Measurements from ENCODE around the gene TTLL1.

Gene TTLL1

DNA sequence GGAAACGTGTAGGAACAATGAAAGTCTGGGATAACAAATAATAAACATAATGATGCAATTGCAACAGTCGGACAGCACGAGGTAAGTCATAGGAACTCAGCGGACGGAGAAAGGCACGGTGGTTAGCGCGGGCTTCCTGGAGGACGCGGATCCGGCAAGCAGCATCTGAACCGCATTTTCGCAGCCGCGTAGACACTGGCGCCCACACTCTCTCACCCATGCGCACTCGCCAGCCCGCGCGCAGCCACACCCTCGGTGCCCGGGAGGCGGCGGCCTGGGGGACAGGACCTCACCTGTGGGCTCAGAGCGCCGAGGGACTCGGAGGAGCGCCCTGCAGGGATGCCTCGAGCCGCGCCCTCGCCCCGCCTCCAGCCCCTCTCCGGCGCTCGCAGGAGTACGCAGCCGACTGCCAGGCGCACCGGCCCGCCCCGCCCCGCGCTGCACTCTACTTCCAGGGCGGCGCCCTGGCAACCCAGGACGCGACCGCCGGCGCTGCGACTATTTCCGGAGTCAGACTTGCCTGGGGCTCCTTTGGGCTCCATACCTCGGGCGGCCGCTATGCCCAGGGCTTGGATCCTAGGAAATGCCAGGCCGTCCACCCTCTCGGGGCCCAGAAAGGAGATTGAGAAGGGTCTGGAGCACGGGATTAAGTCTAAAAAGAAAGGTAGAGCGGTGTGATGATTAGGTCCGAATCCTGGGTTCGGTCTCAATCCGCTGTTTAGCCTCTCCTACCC is at the start of gene TTLL1:
Gene TTLL1, minus strand, starts transcription at position 408 of the 734 bp plus-strand sequence. CDS start 13,805 bp downstream, outside the sequence.
- peak; percentile 84 for DNase-seq

GRCh38 chr22:43136801-43137200 is 47.6 kb upstream of the TTLL1 start:
- DNase-seq, result no peak

GRCh38 chr22:43136255-43136654 is 47.1 kb upstream of the TTLL1 start:
- peak; percentile 28 for DNase-seq

- DNase-seq, result no peak
These were observed 46.4 kb upstream of the TTLL1 start for GRCh38 chr22:43135565-43135964.

GRCh38 chr22:43134553-43134952 is 45.4 kb upstream of the TTLL1 start:
- DNase-seq, result no peak

GRCh38 chr22:43133401-43133800 is 44.2 kb upstream of the TTLL1 start:
- DNase-seq, result no peak

DNA sequence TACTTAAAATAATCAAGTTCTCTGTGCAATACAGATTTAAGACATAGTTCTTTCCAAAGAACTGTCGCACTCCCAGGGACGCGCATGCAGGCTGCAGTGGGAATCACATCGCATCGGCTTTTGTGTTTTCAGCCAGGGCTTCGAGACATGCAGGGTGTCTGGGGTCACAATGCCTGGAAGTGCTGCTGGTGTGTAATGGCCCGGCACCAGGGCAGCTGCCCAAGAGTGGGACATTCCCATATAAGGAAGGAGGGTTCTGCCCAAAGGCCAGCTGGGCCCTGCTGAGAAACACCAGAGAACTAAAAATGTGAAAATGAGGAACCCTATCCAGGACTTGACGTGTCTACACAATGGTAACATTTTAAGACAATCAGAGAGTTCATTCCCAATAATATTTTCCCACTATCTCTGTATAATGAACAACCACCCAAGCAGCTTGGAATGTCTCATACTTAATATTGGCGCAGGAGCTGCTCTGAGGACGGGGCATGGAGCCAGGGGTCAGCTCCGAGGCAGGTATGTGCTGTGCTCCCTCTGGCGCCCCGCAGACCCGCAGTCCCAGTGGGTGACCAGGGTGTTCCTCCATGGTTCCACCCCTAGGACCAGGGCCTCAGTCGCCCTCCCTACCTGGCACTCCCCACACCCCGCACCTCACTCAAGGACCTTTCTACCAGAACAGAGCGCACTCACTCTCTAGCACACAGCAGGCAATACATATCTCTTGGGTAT is 42.7 kb upstream of the TTLL1 start:
- DNase-seq, result no peak

DNA sequence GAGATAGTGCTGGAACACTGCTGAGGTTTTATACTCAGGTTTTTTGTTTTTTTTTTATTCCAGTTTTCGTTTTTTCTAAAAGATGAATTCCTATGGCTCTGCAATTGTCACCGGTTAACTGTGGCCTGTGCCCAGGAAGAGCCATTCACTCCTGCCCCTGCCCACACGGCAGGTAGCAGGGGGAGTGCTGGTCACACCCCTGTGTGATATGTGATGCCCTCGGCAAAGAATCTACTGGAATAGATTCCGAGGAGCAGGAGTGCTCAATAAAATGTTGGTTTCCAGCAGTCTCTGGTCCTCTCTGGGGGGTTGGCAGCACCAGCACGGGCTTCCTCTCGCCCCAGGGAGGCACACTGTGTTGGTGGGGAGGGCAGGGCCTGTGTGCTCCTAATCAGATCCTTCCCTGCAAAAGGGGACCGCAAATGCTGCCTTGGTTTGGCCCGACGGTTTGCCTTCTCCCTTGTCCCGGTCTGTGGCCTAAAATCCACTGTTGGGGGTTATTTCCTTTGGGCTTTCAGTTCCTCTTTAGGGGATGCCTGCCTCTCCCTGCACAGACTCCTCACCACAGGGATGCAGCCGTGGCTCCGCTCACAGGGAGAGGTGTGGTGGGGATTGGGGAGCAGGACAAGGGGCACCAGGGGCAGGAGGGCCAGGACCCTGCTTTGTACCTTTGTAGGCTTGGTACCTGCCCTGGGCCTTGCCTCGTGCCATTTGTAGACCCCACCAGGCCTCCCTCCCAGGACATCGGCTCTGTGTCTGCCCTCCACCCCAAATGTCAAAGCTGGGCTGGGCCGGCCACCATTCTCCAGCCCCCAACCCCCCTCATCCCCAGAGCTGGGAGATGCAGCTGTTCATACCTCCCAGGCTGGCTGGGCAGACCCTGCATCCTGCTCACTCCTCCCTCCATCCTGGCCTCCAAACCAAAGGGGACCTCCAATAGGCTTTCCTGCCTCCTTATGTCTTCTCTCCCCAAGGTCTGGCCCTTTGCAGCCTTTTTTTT is 40.5 kb upstream of the TTLL1 start:
- no peak for DNase-seq

GRCh38 chr22:43128928-43129424 is 39.8 kb upstream of the TTLL1 start:
- DNase-seq, result no peak

DNA sequence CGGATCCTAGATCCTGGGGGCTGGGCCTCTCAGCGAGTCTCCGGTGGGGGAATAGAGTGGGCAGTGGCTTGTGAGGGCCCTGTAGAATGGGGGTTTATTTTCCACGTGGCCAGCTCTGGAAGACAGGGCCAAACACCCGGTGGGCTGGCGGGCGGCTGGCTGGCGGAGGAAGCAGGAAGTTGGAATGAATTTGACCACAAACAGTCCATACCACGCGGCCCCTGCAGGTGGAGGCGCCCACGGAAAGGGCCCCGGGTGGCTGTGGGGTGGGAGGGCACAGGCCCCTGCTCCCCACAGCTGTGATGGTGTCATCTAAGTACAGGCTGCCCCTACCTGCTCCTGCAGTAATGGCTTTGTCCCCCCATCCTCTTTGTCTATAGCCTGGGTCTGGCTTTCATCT is 38.9 kb upstream of the TTLL1 start:
- DNase-seq, result no peak

DNA sequence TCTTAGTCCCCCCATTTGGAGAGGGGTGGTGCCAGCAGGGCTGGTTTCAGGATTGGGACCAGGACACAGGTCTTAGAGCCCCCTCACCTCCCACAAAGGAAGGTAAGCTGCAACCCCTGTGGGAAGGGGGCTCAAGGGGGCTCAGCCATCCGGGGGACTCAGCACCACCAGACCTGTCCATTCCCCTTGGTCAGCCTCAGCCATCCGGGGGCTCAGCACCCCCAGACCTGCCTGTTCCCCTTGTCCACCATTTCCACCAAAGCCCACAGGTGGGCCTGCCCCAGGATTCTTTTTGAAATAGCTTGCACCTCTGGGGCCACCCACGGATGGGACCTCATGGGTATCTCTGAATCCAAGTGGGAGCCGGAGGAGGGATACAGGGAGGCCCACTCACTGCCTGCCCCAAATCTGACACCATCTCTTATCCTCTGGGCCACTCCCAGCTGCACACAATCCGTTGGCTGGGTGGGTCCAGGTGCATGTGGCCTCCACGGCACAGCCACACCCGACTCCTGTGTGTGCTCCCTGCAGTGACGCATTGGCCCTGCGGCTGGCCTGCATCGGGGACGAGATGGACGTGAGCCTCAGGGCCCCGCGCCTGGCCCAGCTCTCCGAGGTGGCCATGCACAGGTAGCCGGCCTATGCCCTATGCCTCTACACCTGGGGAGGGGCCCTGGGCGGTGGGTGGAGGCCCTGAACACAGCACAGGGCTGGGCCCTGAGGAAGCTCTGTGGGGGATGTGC is 38.1 kb upstream of the TTLL1 start:
- no peak for DNase-seq

DNA sequence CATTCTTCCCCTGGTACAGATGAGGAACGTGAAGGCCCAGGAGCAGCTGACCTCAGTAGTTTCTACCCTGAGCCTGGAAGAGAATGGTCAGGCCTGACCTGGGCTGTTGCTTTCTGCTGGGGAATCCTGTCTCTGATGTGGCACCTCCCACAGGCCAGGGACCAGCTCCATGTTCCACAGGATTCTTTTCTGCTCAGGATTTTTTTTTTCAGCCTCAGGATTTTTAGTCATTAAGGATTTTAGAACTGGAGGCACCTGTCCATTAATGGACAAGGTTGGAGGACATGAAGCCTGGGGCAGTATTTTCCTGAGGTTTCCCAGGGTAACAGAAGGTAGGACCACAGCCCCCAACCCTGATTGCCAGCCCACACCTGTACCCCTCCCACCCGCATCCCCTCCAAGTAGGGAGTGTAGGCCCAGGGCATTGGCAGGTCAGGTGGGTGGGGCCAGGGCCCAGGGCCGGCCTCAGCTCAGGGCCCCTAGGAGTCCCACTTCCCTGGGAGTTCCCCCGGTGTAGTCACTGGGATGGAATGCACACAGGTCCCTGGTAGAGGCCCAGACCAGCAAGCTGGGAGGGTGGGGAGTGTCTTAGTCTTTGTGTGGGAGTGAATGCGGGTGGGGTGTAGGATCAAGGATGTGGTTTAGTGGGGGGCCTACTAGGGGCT is 37.4 kb upstream of the TTLL1 start:
- no peak for DNase-seq

GRCh38 chr22:43118953-43119458 is 29.8 kb upstream of the TTLL1 start:
- DNase-seq, result no peak

DNA sequence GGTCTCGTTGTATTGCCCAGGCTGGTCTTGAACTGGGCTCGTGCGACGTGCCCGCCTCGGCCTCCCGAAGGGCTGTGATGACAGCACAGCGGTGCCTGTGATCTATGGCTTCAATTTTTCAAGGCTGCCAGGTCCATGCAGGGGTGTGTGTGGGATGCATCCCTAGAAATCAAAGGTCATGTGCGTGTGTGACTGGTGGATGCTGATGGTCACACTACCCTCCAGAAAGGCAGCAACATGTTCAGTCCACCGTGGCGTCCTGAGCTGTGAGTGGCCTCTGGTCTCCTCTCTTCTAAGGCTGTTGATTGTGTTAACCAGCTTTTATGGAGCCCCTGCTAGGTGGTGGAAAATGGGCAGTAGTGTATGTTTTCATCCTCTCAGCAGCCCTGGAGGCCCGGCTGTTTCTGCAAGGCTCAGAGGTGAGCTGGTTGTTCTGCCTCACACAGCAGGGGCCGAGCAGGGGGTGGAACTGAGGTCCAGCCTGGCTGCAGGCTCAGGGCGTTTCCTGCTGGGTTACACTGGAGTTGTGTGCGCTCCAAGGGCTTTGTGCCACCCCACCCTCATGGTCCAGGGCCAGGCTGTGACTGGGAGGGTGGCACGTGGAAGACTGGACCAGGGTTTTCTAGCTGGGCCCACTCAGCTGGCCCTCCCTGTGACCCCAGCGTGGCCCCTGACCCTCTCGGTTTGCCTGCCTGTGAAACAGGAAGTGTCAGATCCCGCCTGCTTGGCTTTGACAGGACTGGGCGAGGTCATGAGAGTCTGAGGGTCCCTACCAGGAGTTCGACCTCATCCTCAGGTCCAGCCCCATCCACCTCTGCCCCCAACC is 29.0 kb upstream of the TTLL1 start:
- no peak for DNase-seq

DNA sequence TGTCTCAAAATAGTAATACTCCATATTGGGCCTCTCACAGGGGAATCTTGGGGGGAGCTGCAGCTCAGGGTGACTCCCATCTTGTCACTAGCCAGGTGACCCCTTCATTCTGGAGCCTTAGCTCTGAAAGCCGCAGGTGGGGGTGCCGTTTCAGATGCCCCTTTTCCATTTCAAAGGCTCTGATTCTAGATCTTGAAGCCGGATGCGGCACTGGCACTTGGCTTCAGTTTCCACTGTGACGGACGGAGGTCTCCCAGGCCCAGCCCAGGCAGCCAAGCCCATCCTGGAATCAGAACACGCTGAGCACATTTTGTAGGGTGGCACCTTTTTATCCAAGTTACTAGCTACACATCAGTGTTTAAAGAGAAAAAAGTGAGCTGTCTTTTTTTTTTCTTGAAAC is 27.7 kb upstream of the TTLL1 start:
- DNase-seq, result no peak

DNA sequence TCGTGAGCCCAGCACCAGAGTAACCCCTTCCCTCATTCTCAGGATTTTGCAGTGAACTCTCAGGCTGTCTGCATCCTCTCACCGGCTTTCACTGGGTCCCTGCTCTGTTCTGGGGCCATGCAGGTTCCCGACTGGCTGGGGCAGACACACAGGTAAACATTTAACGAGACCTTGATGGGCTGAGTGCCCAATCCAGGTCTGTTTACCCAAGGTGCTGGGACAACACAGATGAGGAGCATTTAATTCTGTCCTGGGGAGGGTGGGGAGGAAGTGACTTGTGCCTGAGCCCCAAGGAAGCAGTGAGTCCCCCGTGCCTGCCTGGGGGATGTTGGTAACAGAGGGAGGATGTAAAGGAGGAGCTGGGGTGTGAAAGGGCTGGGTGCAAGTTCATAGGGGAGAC is 25.8 kb upstream of the TTLL1 start:
- DNase-seq, result no peak

- no peak for DNase-seq
These were observed 24.5 kb upstream of the TTLL1 start for GRCh38 chr22:43113526-43114251.

DNA sequence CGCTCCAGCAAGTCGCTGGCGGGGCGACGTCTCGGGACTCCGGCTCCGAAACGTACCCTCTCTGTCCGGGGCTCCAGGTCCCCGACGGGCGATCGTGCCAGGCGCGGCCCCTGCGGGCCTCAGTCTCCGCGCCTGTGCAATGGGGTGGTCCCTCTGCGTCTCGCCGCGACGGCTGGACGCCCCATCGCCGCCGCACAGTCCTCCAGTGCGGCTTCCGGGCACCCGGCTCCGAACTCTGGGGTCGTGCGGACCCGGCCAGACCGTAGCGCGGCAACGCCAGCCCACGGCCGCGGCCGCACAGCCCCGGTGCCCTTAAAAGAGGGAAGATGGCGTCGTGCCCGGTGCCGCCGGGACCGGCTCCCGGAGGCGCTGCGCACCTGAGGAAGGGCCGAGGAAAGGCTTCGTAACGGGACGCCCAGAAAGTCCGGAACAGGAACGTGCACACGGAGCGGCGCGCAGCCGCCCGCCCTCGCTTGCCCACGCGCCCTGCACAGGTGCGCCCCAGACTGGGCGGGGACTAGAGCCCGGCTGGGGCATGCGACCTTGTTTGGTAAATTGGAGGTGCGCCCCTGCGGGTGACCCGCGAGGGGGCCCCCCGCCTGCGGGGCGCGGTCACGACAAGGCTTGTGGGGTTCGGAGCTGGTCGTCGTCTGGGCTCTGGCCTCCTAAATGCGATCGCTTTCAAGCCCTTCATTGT is 21.9 kb upstream of the TTLL1 start:
- DNase-seq, result no peak

GRCh38 chr22:43110444-43110926 is 21.3 kb upstream of the TTLL1 start, which contains the start of gene BIK:
TSS of gene BIK (plus strand) at chr22:43110750. CDS start at chr22:43124023, 13,273 bp downstream.
- peak; percentile 17 for DNase-seq

All from NCI-H1694 treated with DMSO at 0.1 percent for 48 hours (cell line).